K562 (cell line): ENCODE measurements around the gene TEX22. TPM values are rescaled to one million over a fixed set of nuclear protein-coding genes. Genes with fewer than 3 reads are reported as not detected.

Experiments used
- HDAC3 ChIP-seq: fragments of 450-650 bp; IDR thresholded peaks from 2 replicates; pipeline ENCODE4 v1.6.1; 2018; ENCODE audit warnings: borderline replicate concordance, mild to moderate bottlenecking, moderate library complexity; ENCODE audit not compliant: partially characterized antibody
- HMG20B ChIP-seq: fragments of 250-450 bp; sonication (Bioruptor Pico); IDR thresholded peaks from 2 replicates; pipeline ENCODE4 v1.5.0; 2021; ENCODE audit warnings: mild to moderate bottlenecking
- KLF13 ChIP-seq: fragments of 450-650 bp; IDR thresholded peaks from 2 replicates; pipeline ENCODE4 v1.6.1; 2016; ENCODE audit warnings: missing genetic modification characterization, low read depth, mild to moderate bottlenecking, missing compliant biosample characterization, moderate library complexity, borderline replicate concordance
- PML ChIP-seq: IDR thresholded peaks from 2 replicates; pipeline ENCODE4 v1.6.1; 2012; ENCODE audit warnings: low read length, inconsistent platforms
- RFX1 ChIP-seq: fragments of 450-650 bp; IDR thresholded peaks from 2 replicates; pipeline ENCODE4 v1.6.1; 2016; ENCODE audit warnings: mild to moderate bottlenecking, moderate library complexity
- RFX7 ChIP-seq: fragments of 250-450 bp; sonication (Bioruptor Pico); IDR thresholded peaks from 2 replicates; pipeline ENCODE4 v1.5.1; 2021; ENCODE audit warnings: mild to moderate bottlenecking
- TEAD1 ChIP-seq, 2 experiments: fragments of 450-650 bp in 1 of 2; sonication (generic) in 1 of 2; formaldehyde crosslinking; IDR thresholded peaks; 2 replicates each; pipeline versions ENCODE4 v1.4.0 to v1.8.0; 2020 to 2022; ENCODE audit warnings: mild to moderate bottlenecking in 2 of 2, missing genetic modification reagents in 1 of 2
- ZNF764 ChIP-seq: fragments of 250-450 bp; sonication (Bioruptor Pico); IDR thresholded peaks from 2 replicates; pipeline ENCODE4 v1.4.0; 2020; ENCODE audit warnings: low read depth, mild to moderate bottlenecking, moderate library complexity
- polyA plus RNA-seq, 8 experiments: library from polyadenylated mRNA; depleted of rRNA in 4 of 8; stranded (reverse) in 5 of 8; unstranded in 3 of 8; fragments of >200 nt; fragmentation: Nextera tagmentation in 2 of 8; fragmentation: Illumina TruSeq in 1 of 8; extraction: Ambion mirVana in 2 of 8; extraction: Trizol in 1 of 8; gene quantifications; 2 replicates each; pipeline versions ENCODE4 v1.2.1 to v1.2.3, GENCODE V29; 2011 to 2014; ENCODE audit warnings: inconsistent platforms in 1 of 8, missing spikeins in 1 of 8
- total RNA-seq, 7 experiments: library from RNA; depleted of rRNA in 6 of 7; stranded (reverse); fragments of >200 nt in 6 of 7; fragmentation: Illumina TruSeq in 2 of 7; extraction: Trizol in 2 of 7; gene quantifications; 2 replicates each; pipeline versions ENCODE4 v1.2.1 to v1.2.3, GENCODE V29; 2011 to 2021; ENCODE audit warnings: low replicate concordance in 1 of 7
- TF ChIP-seq, protein P1 (sequence below): fragments of 250-450 bp; sonication (Bioruptor Pico); IDR thresholded peaks from 2 replicates; pipeline ENCODE4 v1.8.0; 2021; ENCODE audit warnings: mild to moderate bottlenecking, moderate library complexity
- TF ChIP-seq, protein P2 (sequence below): fragments of 450-650 bp; IDR thresholded peaks from 2 replicates; pipeline ENCODE4 v1.6.1; 2016
- TF ChIP-seq, protein P3 (sequence below): sonication (generic); formaldehyde crosslinking; IDR thresholded peaks from 2 replicates; pipeline ENCODE4 v1.8.0; 2023; ENCODE audit warnings: missing genetic modification reagents, mild to moderate bottlenecking, borderline replicate concordance
- TF ChIP-seq, protein P4 (sequence below): fragments of 150-350 bp; conservative IDR thresholded peaks from 2 replicates; pipeline ENCODE4 v1.6.1; 2014; ENCODE audit warnings: low read length
- TF ChIP-seq, protein P5 (sequence below): fragments of 450-650 bp; formaldehyde crosslinking; IDR thresholded peaks from 2 replicates; pipeline ENCODE4 v1.4.0; 2020; ENCODE audit warnings: mild to moderate bottlenecking

Gene TEX22
- total and polyA plus RNA-seq, 9 of the 15 experiments (the other 6 are each of a cell fraction or from before 2014, with no cell fraction given), result 0.04 to 1.7 (median 0.23) TPM; not detected in 2

DNA sequence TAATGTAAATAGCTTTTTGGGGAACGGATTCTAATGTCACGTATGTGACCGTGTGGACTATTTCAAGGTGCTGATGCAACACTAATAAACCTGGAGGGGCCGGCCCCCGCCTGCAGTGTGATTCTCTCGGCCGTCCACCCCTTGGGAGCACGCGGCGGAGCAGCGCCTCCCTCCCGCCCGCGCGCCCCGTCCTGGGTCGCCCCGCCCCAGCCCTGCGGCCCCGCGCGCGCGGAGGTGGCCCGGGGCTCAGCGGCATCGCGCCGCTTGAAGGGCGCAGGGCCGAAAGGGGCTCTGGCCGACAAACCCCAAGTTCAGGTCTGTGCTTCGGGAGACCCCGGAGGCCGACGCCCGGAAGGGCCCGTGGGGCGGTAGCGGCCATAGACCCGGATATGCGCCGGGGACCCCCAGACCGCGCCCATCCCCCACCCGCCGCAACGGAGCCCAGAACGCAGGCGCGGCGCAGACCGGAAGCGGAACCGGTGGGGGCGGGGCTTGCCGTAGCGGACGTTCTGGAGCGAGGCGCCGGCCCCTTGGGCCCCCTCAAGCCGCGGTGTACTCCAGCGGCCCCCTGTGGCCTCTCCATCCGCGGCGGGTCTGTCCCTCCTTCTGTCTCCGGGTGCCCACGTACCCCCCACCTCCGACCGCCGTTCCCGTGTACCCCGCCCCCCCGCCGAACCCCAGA is at the start of gene TEX22 (continued):
- peak in 1 of 2 experiments; percentile 58; a peak in 1 of 4 replicates for TF ChIP-seq TEAD1 (CRISPR knock-in tag; IDR thresholded peaks at IDR 0.05)
- TF ChIP-seq, protein P1, sequence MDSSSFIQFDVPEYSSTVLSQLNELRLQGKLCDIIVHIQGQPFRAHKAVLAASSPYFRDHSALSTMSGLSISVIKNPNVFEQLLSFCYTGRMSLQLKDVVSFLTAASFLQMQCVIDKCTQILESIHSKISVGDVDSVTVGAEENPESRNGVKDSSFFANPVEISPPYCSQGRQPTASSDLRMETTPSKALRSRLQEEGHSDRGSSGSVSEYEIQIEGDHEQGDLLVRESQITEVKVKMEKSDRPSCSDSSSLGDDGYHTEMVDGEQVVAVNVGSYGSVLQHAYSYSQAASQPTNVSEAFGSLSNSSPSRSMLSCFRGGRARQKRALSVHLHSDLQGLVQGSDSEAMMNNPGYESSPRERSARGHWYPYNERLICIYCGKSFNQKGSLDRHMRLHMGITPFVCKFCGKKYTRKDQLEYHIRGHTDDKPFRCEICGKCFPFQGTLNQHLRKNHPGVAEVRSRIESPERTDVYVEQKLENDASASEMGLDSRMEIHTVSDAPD, result no peak
- TF ChIP-seq, protein P2, sequence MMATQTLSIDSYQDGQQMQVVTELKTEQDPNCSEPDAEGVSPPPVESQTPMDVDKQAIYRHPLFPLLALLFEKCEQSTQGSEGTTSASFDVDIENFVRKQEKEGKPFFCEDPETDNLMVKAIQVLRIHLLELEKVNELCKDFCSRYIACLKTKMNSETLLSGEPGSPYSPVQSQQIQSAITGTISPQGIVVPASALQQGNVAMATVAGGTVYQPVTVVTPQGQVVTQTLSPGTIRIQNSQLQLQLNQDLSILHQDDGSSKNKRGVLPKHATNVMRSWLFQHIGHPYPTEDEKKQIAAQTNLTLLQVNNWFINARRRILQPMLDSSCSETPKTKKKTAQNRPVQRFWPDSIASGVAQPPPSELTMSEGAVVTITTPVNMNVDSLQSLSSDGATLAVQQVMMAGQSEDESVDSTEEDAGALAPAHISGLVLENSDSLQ, result no peak
- TF ChIP-seq RFX7, result no peak
- no peak for TF ChIP-seq ZNF764
- TF ChIP-seq, protein P3, sequence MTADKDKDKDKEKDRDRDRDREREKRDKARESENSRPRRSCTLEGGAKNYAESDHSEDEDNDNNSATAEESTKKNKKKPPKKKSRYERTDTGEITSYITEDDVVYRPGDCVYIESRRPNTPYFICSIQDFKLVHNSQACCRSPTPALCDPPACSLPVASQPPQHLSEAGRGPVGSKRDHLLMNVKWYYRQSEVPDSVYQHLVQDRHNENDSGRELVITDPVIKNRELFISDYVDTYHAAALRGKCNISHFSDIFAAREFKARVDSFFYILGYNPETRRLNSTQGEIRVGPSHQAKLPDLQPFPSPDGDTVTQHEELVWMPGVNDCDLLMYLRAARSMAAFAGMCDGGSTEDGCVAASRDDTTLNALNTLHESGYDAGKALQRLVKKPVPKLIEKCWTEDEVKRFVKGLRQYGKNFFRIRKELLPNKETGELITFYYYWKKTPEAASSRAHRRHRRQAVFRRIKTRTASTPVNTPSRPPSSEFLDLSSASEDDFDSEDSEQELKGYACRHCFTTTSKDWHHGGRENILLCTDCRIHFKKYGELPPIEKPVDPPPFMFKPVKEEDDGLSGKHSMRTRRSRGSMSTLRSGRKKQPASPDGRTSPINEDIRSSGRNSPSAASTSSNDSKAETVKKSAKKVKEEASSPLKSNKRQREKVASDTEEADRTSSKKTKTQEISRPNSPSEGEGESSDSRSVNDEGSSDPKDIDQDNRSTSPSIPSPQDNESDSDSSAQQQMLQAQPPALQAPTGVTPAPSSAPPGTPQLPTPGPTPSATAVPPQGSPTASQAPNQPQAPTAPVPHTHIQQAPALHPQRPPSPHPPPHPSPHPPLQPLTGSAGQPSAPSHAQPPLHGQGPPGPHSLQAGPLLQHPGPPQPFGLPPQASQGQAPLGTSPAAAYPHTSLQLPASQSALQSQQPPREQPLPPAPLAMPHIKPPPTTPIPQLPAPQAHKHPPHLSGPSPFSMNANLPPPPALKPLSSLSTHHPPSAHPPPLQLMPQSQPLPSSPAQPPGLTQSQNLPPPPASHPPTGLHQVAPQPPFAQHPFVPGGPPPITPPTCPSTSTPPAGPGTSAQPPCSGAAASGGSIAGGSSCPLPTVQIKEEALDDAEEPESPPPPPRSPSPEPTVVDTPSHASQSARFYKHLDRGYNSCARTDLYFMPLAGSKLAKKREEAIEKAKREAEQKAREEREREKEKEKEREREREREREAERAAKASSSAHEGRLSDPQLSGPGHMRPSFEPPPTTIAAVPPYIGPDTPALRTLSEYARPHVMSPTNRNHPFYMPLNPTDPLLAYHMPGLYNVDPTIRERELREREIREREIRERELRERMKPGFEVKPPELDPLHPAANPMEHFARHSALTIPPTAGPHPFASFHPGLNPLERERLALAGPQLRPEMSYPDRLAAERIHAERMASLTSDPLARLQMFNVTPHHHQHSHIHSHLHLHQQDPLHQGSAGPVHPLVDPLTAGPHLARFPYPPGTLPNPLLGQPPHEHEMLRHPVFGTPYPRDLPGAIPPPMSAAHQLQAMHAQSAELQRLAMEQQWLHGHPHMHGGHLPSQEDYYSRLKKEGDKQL (CRISPR knock-in tag), result no peak
- TF ChIP-seq, protein P4, sequence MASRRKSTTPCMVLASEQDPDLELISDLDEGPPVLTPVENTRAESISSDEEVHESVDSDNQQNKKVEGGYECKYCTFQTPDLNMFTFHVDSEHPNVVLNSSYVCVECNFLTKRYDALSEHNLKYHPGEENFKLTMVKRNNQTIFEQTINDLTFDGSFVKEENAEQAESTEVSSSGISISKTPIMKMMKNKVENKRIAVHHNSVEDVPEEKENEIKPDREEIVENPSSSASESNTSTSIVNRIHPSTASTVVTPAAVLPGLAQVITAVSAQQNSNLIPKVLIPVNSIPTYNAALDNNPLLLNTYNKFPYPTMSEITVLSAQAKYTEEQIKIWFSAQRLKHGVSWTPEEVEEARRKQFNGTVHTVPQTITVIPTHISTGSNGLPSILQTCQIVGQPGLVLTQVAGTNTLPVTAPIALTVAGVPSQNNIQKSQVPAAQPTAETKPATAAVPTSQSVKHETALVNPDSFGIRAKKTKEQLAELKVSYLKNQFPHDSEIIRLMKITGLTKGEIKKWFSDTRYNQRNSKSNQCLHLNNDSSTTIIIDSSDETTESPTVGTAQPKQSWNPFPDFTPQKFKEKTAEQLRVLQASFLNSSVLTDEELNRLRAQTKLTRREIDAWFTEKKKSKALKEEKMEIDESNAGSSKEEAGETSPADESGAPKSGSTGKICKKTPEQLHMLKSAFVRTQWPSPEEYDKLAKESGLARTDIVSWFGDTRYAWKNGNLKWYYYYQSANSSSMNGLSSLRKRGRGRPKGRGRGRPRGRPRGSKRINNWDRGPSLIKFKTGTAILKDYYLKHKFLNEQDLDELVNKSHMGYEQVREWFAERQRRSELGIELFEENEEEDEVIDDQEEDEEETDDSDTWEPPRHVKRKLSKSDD, result no peak
- no peak for TF ChIP-seq HMG20B
- no peak for TF ChIP-seq PML
- no peak for TF ChIP-seq RFX1
- TF ChIP-seq HDAC3, result no peak
- no peak for TF ChIP-seq KLF13 (tag)
- TF ChIP-seq, protein P5, sequence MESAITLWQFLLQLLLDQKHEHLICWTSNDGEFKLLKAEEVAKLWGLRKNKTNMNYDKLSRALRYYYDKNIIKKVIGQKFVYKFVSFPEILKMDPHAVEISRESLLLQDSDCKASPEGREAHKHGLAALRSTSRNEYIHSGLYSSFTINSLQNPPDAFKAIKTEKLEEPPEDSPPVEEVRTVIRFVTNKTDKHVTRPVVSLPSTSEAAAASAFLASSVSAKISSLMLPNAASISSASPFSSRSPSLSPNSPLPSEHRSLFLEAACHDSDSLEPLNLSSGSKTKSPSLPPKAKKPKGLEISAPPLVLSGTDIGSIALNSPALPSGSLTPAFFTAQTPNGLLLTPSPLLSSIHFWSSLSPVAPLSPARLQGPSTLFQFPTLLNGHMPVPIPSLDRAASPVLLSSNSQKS (CRISPR knock-in tag), result no peak
